Spleen (tissue), 7 donors: ENCODE measurements around the gene ABCC5.

Source experiments
- CTCF ChIP-seq, 11 experiments: fragments of 200-600 bp in 7 of 11; fragments of 450-650 bp in 4 of 11; sonication (generic) in 4 of 11; IDR thresholded peaks in 8 of 11; conservative IDR thresholded peaks in 3 of 11; 1 replicate in 7 of 11; 2 replicates in 4 of 11; pipeline versions ENCODE4 v1.4.0 to v1.8.0; 2016 to 2021; ENCODE audit warnings: antibody characterized with exemption in 11 of 11, inconsistent platforms in 4 of 11, mild to moderate bottlenecking in 1 of 11
- POLR2A ChIP-seq, 3 donors: fragments of 450-650 bp; IDR thresholded peaks; one replicate each; pipeline ENCODE4 v1.5.1; 2017; ENCODE audit warnings: antibody characterized with exemption in 3 of 3, mild to moderate bottlenecking in 1 of 3
- donor health status: DM: no; HTN: no; CAD: no; lungs with moderate emphysema.
- donor health status: DM: no; HTN: no; CAD: no.
- donor health status: DM: no; HTN: no; CAD: no.

- TF ChIP-seq CTCF (IDR thresholded peaks at IDR 0.05 in 8 of 11, conservative IDR thresholded peaks at IDR 0.05 in 3 of 11) (no peak), POLR2A (IDR thresholded peaks at IDR 0.05) (no peak)
Observed at GRCh38 chr3:183959214-183959613, 58.5 kb downstream of the ABCC5 start.
